GM11168 (cell line): ENCODE measurements around the gene ANO3.
"Not testable (repeated sequence)": the region's sequence is repeated elsewhere in the genome, so short reads cannot be mapped to it uniquely, and the experiment has no call there.

ENCODE experiments used
- in situ Hi-C: fragments of 300-500 bp; cut with MboI; formaldehyde crosslinking; loops from one replicate; pipeline ENCODE4 v1.12.0; 2022; ENCODE audit warnings: low sequenced_read_pairs; ENCODE audit not compliant: unreplicated experiment

ANO3 gene

DNA sequence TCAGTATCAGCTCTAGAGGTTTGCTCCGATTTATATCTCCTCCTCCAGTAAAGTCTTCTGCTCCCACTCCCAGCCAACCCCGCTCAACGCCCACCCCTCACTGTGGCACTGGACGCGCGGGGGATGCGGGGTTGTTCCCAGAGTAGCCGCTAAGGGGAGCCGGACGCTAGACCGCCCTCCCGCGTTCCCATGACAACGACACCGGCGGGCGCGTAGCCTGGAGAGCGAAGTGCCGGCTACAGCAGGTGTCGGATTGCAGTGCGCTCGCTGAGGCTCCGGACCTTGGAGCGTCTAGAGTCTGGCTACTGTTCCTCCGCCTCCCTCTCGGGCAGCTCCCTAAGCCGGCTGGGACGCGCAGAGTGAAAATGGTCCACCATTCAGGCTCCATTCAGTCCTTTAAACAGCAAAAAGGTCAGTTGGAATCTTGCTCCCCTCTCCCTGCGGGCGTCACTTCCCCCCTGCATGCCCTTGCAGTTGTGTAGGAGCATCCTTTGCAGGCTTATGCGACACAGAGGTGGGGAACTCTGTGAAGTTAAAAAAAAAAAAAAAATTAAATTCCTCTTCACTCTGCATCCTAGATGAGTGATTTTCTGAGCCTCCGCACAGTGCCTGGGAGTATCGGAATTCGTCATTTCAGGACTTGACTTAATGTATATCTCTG lies at the start of gene ANO3:
Gene ANO3 (plus strand): TSS at position 220 of the 661 bp plus-strand sequence. CDS start 146 bp downstream, at position 366.
- in situ Hi-C loops, result no loop called here

DNA sequence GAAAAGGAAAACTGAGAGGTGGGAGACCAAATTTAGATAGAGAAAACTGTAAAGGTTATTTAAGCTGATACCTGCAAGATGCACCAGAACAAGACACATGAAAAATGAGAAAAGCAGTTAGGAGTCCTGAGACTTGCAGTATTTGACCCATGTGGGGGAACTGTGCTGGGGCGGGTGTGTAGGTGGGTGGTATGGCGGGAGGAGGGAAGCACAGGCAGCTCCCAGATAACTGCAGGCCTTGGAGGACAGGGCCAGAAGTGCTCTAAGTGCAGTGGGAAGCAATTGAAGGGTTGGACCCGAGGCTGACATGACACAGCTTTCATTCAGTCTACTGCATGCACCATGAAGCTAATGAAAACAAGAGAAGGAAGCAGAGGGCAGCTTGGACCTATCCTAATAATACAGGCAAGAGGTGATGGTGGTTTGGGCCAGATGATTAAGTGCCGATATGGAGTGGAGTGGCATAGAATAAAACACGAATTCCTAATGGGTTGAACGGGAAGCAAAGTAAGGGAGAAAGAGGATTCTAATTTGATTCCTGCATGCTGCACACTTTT lies 48.0 kb upstream of the ANO3 start:
- in situ Hi-C loops, result no loop called here

DNA sequence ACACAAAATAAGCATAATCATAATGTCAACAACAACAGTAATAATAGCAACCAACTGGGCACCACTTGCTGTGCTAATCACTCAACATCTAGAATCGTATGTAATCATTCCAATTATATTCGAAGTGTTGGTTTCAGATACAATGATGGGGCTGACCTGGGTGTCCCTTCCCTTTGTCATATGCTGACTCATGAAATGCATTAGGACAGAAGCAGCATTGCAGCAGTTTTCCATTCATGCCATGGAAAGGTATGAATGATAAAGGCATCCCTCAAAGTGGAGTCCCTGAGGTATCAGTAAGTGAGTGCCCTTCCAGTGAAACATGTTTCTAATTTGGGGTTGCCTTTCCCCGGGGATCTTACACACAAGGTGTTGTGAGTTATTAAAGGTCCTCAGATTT lies 46.3 kb upstream of the ANO3 start:
- in situ Hi-C loops, result no loop called here

DNA sequence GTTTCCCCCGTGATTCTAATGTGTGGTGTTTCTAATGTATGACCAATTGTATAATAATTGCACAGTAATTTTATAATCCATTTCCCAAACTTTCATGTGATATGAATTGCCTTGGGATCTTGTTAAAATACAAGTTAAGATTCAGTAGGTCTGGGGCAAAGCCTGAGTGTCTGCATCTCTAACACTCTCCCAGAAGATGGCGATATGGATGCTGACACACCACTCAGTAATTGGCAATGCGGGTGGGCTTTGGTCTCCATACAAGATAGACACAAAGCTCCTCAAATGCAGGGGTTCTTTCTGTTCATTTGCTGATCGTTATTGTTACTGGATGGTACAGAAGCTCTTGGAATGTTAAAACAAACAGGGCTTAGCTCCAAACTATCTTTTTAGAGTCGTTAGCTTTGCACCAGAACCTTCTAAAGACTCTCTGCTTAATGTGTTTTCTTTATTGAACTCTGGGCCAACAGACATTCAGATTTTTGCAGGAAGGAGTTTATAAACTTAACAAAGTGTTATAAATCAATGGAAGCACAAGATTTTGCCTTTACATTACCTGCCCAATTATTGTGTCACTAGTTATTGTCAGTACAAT lies 45.4 kb upstream of the ANO3 start:
- in situ Hi-C loops, result no loop called here

DNA sequence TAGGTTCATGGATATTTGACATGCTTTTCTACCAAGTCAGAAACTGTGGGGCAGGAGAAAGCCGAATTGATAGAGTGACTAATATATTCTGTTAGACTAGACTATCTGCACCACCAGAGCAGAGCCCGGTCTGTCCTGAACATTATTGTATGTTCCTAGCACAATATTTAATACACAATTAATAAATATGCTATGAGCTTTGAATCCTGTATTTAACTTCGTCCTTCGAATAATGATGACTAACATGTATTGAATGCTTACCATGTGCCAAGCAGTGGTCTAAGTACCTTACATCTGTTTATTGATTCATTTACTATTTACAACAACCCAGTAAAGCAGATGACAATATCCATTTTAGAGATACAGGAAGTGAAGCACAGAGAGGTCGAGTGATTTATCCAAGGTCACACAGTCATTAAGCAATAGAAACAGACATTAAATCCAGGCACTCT lies 44.8 kb upstream of the ANO3 start:
- in situ Hi-C loops, result no loop called here

DNA sequence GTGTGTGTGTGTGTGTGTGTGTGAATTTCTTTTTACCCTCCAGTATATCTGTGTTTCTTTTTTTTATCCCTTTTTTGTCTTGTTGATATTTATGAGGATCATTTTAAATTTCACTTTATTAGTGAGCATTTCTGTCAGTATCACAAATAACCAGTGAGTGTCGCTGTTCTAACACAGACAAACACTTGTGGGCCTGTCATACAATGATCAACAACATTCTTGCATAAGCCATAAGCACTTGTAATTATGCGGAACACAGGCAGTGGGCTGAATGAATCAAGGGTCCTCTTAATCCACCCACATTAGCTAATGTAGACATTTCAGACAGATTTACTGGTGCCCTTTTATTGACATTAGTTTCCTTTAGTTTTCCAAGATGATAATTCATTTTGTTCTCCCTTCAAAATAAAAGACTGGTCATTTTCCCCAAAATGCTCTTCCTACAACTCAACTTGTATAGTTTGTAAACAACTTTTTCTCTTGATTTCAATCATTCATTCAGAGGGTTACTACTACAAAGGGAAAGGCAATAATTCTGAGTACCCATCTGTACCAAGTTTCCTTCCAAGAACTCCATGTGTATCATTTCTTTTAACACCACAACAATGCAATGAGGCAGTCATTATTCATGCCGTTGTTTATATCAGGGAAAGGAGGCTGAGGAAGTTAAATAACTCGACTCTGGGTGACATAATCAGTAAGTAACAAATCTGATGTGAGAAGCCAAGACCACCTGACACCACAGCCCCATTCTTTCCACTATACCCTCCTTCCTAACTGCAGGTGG lies 34.5 kb upstream of the ANO3 start:
- in situ Hi-C loops, result no loop called here

DNA sequence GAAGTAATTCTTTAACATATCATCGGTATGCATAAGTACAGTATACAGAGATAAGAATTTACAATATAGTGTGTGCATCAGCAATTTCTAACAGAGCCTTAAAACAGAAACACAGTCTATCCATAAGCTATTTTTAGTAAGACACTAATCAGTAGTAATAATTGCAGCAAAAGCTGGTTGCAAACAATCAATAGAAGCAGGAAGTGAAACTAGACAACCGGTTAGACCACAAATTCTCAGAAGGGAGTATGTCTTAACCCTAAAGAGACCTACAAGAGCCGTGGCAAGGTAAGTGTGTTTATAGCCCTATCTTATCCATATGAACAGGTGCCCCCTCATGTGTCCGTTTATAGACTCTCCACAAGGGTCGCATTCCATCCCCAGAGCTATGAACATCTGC lies 15.6 kb upstream of the ANO3 start:
- in situ Hi-C loops, result not testable (repeated sequence)

DNA sequence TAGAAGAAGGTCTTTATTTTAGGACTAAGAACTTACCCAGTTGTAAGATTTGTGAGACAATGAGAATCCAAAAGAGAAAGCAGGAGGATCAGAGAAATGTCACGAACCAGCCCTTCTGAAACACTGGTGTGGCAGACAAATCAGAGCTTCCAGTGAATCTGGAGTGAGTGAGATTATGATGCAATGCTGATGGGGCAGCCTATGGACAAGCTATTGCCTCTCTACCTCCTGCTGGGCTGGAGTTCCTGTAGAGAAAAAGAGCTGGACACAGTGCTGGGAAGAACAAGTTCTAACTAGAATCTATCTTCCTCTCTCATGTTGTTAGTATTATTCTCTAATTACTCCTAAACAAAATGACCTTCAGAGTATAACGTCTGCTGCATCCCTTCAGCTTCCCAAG lies 12.0 kb upstream of the ANO3 start:
- in situ Hi-C loops, result no loop called here

DNA sequence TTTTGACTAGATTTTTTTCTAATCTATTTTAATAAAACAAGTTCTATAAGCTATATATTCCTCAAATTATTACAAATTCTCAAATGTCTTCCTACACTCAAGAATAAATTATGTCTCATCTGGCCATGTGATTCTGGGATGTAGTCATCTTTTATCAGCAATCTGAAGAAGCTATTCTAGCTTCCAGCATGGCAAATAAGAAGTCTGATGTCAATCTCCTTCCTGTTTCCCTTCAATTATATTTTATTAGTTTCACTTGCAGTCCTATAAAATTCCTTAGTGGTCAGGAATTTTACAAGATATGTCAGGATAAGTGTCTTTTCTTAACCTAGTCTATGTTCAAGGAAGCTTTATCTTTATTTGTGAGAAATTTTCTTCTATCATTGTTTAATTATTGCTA lies 10.4 kb upstream of the ANO3 start:
- in situ Hi-C loops, result no loop called here

DNA sequence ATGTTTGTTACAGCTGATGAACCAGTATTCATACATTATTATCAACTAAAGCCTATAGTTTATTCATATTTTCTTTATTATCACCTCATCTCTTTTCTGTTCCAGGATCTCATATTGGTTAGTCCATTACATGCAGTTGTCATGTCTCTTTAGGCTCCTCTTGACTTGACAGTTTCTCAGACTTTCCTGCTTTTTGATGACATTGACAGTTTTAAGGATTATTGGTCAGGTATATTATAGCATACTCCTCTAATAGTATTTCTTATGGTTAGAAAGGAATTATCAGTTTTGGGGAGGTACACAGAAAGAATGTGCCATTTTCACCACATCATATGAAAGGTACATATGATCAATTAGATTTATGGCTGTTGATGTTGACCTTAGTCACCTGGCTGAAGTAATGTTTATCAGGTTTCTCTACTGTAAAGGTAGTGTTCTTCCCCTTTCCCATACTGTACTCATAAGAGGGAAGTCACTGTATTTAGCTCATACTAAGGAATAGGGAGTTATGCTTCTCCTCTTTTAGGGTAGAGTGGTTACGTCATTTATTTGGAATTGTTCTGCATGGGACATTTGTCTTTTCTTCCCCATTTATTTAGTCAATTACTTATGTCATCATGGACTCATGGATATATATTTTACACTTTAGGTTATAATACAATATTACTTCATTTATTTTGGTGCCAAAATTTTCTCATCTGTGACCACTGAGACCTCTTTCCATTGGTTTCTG lies 9.4 kb upstream of the ANO3 start:
- in situ Hi-C loops, result no loop called here

DNA sequence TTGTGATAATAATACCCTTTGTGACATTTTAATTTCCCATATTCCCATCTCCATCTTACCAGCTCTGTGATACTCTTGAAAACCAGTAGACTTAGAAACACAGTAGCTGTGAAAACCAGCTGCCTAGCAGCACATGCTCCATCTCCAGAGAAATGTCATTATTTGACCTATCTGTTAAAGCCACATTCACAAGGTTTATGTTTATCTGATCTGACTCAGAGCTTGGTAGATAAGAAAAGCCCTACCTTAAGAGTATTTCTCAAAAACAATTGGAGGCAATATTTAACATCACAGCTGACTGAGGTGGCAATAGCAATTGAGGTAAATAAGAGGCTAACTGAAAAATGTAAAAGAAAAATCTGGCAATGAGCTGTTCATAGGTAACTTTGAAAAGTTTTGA lies 8.1 kb upstream of the ANO3 start:
- in situ Hi-C loops, result no loop called here

DNA sequence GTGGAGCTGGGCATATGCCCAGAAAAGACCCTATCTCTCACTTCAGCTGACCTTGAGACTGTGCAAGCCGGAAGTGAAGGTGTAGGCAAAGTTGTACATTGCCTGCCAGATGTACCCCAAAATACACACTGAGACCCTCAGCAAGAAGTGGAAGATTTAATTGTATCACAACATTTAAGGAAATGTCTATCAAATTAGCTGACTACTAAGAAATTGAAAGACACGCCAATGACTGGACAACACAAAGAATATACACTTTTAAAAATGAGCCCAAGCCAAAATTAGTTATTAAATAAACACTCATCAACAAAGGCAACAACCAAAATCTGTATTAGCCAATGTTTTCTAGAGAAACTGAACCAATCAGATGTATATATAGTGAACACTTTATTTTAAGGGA lies 7.7 kb upstream of the ANO3 start:
- in situ Hi-C loops, result no loop called here

DNA sequence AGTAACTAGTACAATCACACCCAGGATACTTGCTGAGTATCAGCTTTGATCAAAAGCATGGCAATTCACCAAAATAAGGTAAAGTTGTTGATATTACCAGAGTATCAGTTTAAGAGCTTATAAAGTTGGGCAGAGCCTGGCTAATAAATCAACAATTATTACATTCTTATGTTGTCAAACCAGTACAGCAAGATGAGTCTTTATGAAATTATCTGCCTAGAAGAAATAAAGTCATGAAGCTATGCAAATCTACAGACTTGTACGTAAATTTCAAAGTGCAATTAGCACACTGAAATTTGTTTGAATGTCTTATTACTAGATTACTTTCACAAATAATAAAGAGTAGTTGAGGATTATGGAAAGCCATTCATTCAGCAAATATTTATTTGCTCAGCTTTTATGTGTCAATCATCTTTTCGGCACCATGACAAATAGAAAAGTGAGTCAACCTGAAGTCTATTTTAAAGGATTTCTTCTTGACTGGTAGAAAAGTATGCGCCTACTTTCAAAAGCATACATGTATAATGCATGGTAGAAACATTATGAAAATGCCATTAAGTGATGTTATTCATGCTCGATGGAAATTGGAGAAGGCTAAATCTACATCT lies 5.0 kb upstream of the ANO3 start:
- in situ Hi-C loops, result no loop called here

DNA sequence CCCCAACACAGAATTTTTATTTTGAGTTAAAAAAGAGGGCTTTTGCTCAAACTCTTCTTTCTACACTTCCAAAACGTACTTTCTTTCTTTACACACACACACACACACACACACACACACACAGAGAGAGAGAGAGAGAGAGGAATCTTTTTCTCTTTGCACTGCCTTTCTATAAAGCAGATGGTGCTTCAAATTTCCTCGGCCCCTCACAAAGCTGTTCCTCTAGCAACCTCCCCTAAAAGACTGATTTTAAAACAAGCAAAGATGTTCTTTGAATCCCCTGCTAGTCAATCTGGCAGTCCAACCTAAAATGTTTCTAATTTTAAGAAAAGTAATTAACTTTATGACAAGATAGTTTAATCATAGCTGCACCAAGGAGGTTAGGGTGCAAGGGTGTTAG lies 2.7 kb upstream of the ANO3 start:
- in situ Hi-C loops, result no loop called here

DNA sequence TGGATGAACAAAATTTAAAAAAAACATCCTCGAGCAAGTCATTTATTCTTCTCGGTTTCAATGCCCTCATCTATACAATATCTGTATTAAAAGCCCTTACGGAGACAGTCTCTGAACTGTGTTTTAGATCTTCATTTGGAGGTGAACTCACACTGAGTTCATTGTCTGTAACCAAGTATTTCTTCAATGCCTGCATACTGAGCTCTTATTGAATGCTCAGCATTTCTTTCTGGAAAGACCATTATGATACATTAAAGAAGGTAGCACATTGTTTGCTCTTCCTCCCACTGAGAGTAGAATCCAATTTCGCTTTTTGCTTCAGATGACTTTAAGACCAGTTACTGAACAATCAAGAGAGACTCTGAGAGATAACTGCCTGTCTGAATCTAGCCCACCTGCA lies 1.7 kb upstream of the ANO3 start:
- in situ Hi-C loops, result no loop called here

DNA sequence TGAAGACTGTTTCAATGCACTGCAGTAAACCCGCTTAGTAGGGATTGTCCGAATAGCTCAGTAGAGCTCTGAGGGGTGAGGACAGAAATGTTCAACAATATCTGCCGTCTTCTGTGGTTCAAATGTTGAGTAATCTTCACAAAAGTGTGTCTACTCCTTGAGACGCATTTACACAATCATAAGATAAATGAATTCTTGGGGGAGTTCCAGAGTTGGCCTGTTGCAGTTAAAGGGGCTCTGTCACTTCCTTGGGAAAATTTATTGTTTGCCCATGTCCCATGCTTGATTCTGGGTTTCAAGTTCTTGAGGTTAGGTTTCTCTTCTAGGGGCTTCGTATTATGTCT lies 614 bp downstream of the ANO3 start:
- in situ Hi-C loops, result no loop called here

DNA sequence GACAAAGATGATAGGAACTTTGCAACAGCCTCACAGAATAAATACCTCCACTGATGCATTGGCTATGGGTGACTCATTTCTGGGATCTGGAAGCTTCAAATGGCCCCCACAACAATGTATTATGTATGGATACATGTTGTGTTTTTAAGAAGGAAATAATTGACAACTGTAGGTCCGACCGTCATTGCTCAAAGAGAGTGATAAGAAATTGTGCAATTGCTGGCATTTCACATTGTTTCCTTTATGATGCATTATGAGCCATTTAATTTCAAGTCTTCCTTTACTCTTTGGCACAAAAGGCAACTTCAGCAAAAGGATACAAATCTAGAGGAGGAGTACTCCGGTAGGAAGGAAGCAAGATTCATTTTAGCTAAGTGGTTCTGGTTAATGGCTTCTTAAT lies 2.0 kb downstream of the ANO3 start:
- in situ Hi-C loops, result no loop called here

DNA sequence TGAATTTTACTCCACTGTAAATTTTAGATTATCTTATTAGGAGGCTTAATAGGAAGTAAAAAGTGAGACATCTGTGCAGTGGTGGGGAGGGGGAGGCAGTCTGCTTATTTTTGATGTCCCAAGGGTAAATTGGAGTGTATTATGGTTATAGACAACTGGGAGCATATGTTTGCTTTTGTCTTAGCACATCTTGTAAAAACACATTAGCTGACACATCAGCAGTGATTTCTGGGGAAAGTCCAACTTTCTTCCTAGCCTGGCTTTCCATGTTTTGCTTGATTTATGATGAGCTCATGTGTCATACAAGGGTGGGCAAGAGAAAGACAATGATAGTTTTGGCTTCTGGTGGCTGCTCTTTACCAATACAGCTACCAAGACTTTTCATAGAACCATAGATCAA lies 4.0 kb downstream of the ANO3 start:
- in situ Hi-C loops, result no loop called here

DNA sequence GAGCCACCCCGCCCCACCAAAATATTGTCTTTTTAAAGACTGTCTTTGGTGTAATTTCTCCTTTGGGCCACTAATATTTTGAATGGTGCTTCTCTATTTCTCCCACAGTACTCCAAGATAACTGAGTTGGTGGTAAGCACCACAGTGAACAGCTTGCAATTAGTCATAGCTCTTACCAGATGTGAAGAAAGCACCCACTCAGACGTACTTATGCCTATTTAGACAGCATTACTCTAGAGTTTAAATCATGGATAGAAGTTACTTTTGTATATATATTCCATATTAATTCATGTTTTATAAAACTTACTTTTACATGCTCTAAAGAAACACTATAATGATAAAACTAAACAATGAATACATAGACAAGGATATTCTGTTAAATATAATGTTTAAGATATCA lies 12.7 kb downstream of the ANO3 start:
- in situ Hi-C loops, result no loop called here

DNA sequence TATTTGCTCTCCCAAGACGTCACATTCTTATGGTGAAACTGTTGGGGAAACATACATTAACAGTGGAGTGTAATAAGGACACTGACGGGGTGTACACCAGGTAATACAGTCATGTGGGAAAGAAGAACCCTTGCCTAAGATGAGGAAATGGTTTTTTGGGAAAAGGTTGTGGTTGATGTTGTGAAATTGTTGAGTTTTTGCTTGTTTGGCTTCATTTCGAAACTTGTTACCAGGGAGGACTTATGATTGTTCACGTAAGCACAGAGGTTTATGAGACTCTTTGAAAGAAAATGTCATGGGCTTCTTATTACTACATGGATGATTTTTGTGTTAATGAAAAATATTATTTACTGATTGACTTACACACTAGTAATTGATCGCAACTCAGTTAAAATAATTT lies 16.8 kb downstream of the ANO3 start:
- in situ Hi-C loops, result no loop called here
